Gastrocnemius medialis (tissue), 4 donors: Measurements from ENCODE around the gene OSTC.

Experiments used
- CTCF ChIP-seq, 5 experiments: fragments of 450-650 bp in 3 of 5; fragments of 200-600 bp in 2 of 5; sonication (generic) in 2 of 5; IDR thresholded peaks in 4 of 5; conservative IDR thresholded peaks in 1 of 5; 1 replicate in 4 of 5; 2 replicates in 1 of 5; pipeline ENCODE4 v1.5.1; 2016 to 2019; ENCODE audit warnings: antibody characterized with exemption in 5 of 5, mild to moderate bottlenecking in 3 of 5, moderate library complexity in 3 of 5
- POLR2A ChIP-seq, 2 donors: fragments of 450-650 bp; IDR thresholded peaks; one replicate each; pipeline ENCODE4 v1.6.1; 2017; ENCODE audit warnings: antibody characterized with exemption in 2 of 2, mild to moderate bottlenecking in 2 of 2, moderate library complexity in 2 of 2

GRCh38 chr4:108651014-108651791 is 804 bp downstream of the OSTC start:
- no peak for TF ChIP-seq CTCF (IDR thresholded peaks at IDR 0.05 in 4 of 5, conservative IDR thresholded peaks at IDR 0.05 in 1 of 5)
- no peak for TF ChIP-seq POLR2A (IDR thresholded peaks at IDR 0.05)
